Astrocyte of the cerebellum (primary cell): Measurements from ENCODE around the gene GNAL.

Experiments
- DNase-seq: peaks from one replicate; pipeline ENCODE4 v3.0.0-alpha.2; 2011; ENCODE audit warnings: low read depth
- H3K4me3 ChIP-seq: 2 replicates; pipeline ENCODE4 v1.5.1; 2011; ENCODE audit warnings: mild to moderate bottlenecking, low read depth, low read length, moderate library complexity
- in situ Hi-C: cut with HindIII; loops from 2 replicates; pipeline ENCODE4 v1.10.0; 2017; ENCODE audit warnings: low sequenced_read_pairs
- TF ChIP-seq, protein P1 (sequence below): IDR thresholded peaks from 2 replicates; pipeline ENCODE4 v1.5.1; 2012; ENCODE audit warnings: low read length, low read depth, moderate library complexity, mild to moderate bottlenecking; ENCODE audit errors: missing control alignments

The GNAL gene

DNA sequence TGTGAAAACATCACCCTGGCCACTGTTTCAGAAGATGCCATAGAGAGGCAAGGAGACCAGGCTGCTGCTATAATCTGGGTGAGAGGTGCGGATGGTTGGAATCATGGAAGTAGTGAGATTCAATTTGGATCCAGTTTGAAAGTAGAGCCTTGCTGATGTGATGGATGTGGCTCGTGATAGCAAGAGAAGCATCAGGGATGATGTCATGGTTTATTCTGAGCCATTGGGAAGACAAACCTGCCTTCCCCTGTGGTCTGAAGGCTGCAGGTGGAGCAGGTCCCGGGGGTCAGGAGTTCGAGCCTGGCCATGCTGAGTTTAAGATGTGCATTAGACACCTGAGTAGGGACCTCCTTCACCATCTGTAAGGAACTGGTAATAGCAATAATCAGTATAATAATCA, 112.5 kb downstream of the GNAL start:
- TF ChIP-seq, protein P1, sequence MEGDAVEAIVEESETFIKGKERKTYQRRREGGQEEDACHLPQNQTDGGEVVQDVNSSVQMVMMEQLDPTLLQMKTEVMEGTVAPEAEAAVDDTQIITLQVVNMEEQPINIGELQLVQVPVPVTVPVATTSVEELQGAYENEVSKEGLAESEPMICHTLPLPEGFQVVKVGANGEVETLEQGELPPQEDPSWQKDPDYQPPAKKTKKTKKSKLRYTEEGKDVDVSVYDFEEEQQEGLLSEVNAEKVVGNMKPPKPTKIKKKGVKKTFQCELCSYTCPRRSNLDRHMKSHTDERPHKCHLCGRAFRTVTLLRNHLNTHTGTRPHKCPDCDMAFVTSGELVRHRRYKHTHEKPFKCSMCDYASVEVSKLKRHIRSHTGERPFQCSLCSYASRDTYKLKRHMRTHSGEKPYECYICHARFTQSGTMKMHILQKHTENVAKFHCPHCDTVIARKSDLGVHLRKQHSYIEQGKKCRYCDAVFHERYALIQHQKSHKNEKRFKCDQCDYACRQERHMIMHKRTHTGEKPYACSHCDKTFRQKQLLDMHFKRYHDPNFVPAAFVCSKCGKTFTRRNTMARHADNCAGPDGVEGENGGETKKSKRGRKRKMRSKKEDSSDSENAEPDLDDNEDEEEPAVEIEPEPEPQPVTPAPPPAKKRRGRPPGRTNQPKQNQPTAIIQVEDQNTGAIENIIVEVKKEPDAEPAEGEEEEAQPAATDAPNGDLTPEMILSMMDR = no peak
- DNase-seq = no peak
- in situ Hi-C loops = no loop called here
- H3K4me3 ChIP-seq = no peak overlapping the region

GRCh38 chr18:11802158-11802557, 113.1 kb downstream of the GNAL start:
- in situ Hi-C loops = no loop called here
- TF ChIP-seq, protein P1 = no peak
- no peak overlapping the region for H3K4me3 ChIP-seq
- no peak for DNase-seq

DNA sequence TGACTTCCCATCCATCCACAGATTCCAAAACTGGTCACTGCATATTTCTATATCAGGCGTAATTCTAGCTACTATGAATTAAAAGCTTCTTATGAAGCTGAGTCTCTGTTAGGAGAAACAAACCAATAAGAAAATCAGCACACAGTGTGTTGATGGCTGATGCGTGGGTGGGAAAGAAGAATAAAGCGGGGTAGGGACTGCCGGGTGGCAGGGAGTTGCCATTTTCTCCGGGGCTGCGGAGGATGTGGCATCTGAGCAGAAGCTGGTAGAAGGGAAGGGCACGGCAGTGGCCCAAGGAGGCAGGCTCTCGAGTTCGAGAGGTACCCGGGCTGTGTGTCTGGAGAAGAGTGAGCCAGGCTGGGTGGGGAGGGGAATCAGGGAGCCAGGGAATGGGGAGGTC, 113.5 kb downstream of the GNAL start:
- TF ChIP-seq, protein P1 = no peak
- DNase-seq = no peak
- H3K4me3 ChIP-seq = no peak overlapping the region
- in situ Hi-C loops = no loop called here

DNA sequence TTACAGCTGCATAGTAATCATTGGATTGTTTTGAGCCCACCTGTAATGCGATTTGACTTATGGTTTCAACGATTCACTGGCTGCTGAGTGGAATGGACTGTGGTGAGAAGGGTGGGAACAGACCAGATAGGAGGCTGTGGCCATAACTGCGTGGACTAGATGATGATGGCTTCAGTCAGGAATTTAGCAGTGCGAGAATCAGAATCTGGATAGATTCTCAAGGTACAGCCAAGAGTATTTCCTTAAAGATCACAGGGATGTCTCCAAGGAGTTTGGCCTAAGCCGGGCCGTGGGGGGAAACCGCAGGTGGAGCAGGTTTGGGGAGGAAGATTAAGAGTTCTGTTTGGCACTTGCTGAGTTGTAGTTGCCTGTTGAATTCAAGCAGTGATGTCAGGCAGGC, 118.2 kb downstream of the GNAL start:
- no peak for DNase-seq
- in situ Hi-C loops = no loop called here
- no peak overlapping the region for H3K4me3 ChIP-seq
- TF ChIP-seq, protein P1 = no peak

- no peak overlapping the region for H3K4me3 ChIP-seq
- no peak for DNase-seq
- in situ Hi-C loops = no loop called here
- TF ChIP-seq, protein P1 = no peak
These were observed 119.2 kb downstream of the GNAL start for GRCh38 chr18:11808001-11808855.

- in situ Hi-C loops = no loop called here
- TF ChIP-seq, protein P1 = no peak
- no peak for DNase-seq
- no peak overlapping the region for H3K4me3 ChIP-seq
These were observed 120.8 kb downstream of the GNAL start for GRCh38 chr18:11809895-11810294.
